GM21717 (cell line): ENCODE results near the gene FBXL14.

Experiments
- ATAC-seq: cut with Tn5 transposase; IDR thresholded peaks from one replicate; pipeline ENCODE4 v1.9.1; 2021; ENCODE audit warnings: mild to moderate bottlenecking, moderate library complexity; ENCODE audit not compliant: unreplicated experiment

FBXL14 gene

DNA sequence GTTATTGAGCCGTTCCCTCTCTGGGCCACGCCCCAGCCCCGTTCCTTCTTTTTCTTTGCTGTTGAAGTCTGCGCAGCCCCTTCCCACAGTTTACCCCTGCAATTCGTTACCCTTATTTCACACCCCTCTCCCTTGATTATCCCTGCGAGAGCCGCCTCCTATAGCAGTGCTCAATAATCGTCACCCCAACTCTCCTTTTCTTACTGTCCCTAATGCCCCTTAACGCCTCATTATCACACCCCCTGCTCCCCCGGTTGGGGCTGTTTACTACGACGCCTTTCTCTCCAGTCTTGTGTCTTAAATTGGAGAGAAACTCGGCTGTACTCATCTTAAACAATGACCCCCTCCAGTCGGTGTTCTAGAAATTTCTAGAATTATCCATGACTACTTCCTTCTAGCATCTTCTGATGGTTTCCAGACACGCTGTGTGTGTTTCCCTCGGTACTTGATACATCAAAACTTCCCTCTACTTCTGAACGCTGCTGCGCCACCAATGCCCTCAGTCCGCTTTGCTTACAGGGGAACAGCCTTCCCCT lies 713 bp upstream of the FBXL14 start:
- no peak for ATAC-seq

DNA sequence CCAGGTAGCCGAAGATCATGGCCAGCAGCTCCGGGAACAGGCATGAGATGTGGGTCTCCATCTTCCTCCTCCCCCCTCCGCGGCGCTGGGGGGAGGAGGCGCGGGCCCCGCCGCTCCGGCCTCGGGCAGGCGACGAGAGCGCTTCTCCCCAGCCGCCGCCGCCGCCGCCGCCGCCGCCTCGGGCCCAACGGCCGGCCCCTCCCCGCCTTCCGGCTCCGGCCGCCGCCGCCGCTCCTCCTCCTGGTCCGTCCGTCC lies 448 bp downstream of the FBXL14 start:
- ATAC-seq: peak; percentile 34

DNA sequence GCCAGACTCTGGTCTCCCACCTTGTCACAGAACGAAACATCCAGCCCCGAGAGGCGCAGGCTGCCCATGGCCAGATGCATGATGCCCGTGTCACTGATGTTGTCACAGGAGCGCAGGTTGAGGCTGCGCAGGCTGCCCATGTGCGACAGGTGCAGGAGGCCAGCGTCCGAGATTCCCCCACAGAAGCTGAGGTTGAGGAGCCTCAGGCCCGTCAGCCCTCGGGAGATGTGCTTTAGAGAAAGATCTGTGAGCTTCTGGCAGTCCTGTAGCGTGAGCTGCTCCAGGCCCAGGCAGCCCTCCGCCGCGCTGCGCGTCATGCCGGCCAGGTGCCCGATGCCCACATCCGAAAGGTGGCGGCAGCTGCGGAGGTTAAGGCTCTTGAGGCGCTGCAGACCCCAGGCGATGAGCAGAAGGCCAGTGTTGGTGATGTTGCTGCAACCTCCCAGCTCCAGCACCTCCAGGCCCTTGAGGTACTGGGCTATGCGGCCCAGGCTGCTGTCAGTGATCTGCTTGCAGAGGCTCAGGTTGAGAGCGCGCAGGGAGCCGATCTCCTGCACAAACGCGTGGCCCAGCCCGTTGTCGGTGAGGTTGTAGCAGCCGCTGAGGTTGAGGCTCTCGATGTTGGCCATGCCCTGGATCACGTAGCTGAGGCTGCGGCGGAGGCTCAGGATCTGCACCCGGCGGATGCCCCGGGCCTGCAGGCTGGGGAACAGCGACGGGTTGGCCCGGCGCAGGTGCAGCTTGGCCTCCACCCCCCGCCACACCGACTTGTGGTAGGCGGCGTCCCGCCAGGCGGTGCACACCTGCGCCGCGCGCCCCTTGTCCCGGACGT lies 991 bp downstream of the FBXL14 start:
- ATAC-seq: peak; percentile 17

DNA sequence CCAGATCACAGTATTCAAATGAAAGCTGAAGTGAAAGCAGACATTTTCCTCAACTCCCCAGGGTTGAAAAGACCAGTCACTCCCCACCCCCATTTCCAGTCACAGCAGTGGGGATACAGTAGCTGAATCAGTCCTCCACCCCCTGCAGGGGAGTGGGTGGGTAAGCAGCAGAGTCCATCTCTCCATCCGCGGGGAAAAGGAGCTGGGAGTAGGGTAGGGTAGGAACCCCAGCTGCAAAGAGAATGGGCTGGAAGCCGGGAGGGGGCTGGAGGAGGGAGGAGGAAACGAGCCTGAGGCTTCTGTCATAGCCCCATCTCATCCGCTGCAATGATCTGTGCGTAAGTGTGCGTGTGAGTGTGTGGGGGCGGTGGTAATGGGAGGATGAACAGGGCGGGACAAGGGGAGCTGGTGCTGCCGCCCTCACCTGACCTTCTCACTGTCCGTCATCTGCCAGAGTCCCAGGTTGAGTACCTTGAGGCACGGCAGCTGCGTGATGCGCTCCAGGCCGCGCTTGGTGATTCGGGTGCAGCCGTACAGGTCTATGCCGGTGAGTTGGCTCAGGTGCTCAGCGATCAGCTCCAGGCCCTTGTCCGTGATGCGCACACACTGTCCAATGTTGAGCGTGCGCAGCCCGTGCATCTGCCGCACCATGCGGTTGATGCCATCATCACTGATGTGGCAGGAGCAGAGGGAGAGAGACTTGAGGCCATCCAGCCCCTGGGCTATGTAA lies 1.8 kb downstream of the FBXL14 start:
- no peak for ATAC-seq

DNA sequence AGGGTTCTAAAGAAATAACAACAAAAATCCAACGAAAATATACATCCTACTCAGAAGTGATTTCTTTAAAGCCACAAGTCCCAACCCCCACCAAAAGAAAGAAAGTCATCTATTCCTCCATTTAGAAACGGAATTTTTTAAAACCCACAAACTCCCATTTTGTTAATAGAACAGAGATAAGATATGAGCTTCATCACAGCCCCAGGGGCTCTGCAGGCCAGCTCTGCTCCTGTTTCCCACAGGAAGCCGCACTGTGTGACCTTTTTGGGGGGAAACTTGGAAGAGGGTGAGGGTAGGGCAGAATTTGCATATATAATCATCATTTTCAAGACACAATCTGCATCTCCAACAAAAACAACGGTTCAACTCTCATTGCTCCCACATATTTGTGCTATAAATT lies 2.8 kb downstream of the FBXL14 start:
- ATAC-seq: no peak

DNA sequence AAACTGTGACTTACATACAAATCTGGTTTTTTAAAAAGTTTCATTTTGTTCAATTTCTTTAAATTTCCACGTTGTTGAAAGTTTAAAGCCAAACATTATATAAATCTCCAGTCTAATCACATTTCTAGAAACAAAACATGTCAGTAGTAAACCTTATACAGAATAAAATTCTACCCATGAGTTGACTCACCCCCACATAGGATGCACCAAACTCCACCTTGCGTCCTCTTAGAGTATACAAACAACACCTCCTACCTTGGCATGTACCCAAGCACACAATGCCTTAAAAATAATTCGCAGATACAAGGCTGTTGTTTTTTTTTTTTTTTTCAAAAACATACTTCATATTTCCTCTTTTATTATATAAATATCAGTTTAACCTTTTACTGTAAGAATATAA lies 3.3 kb downstream of the FBXL14 start:
- ATAC-seq: no peak

DNA sequence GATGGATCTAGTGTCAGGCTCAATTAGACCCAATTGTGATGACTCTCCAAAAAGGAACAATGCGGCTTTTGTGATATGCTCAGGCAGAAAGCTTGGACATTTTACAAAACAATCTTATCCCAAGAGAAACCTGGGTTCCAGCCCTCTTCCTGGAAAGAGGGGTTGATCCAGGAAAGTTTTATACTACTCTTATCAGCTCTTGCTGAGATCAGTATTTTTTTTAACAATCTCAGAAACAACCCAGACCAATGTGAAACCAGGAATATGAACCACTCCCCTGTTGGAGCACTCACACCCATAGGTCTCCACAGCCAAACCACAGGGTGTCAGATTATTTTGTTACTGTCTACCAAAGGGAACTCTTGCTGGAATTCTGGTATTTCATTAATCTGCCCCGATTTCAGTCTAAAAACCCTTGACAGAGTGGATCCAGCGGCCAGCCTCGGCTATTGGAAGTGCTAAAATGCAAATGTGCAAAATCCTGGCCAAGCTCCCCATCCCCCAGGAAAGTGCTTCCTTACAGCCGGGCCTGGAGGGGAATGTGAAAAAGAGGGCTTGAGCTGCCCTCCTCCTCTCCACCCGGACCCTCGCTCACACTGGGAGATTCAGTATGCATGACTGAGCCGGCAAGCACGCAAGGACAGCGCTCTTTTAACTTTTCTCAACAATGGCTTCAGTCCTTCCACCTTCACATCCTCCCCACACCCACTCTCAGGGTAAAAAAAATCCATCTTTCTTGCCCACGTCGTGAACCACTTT lies 4.0 kb downstream of the FBXL14 start:
- ATAC-seq: no peak

DNA sequence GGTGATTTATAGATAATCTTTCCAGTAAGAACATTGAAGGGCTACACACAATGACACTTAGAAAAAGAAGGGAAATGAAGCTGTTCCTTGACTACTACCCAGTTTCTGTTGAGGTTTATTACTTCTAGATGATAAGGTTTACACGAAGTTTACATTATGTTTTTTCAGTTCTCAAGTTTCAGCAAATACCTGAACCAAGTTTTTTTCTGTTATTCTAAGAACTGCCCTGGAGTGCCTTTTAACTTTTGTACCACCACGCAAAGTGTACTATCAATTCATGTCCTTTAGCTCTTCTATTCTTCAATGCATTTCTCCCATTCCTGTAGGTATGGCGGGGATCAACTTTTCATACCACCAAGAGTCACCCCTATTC lies 5.8 kb downstream of the FBXL14 start:
- no peak for ATAC-seq

DNA sequence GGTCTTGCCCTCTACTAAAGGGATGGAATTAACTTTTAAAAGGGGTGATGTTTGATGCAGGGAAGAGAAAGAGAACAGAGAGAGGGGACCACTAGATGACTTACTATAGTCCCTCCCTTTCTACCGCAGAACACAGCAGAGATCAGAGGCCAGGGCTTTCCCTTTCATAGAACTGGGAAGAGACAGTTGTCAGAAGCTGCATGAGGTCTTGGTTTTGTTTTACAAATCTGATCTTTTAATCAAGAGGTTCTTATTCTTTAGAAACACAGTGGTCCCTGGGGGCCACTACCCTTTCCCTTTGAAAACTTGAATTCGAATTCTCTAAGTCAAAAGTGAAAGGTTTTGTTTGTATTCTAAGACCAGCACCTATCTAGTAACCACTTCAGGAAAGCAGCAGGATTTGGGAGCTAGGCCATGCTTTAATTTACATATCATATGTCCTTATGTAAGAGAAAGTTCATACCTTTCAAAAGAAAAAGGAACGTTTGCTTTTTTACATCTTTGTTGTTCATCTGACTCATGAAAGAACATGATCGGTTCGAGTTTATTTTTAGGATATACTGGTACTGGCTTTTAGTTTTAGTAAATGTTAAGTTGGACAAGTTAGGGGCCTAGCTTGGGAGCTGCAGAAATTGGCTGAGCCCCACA lies 6.3 kb downstream of the FBXL14 start:
- no peak for ATAC-seq

DNA sequence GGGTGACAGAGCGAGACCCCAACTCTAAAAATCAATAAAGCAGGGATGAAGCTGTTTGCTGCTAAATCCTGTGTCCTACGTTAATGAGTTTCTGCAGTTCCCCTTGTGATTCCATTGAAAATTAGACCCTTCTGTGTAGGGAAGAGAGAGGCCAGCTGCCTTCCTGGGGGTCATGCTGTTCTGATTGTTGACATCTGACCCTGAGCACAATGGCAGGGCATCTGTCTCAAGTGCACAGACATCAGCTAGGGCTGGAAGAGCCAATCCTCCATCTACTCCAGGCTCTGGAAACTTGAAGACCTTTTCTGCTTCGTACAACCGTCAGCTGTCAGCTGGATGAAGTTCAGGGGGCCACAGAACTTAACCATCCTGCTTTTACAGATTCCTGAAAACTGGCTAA lies 10.1 kb downstream of the FBXL14 start:
- no peak for ATAC-seq

DNA sequence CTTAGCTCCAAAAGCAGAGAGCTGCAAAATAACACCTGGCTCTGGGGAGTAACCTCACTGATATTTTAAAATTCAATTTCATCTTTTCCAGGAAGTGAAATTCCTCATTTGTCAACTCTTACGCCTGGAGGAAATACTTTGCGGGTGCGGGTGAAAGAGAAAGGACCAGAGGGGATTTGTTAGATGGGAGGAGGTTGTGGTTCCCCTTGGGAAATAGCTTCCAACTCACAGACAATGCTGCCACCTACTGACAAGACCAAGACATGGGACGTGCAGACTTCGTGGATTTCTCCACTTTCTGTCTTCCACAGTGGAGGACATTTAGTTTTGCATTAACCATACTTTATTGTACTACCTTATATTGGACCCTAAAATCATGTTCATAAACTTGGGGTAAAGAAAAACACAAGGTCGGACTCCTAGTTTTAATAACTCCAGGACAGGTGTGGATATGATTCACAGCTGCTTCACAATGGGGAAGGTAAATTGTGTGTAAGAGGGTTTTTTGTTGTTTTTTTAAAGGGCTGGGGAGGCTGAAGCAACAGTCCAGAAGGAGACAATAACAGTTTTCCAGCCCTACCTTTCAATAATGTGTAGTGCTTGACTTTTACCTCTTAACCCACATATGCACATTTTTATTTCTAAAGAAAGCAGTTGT lies 10.8 kb downstream of the FBXL14 start:
- ATAC-seq: no peak

DNA sequence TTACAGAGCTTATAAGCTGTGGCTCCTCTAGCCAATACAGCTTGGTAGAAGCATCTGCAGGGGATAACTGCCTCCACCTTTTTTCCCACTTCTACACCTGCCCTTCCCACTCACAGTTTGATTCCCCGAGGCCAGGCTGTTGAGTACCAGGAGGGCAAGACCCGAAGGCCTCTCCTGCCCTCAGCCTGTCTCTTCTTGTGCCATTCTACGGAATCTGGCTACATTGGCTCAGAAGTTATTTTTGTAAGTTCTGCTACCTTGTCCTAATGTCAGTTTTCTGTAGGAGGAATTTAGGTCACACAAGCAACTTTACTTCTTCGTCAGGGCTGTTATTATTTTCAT lies 11.7 kb downstream of the FBXL14 start:
- no peak for ATAC-seq

DNA sequence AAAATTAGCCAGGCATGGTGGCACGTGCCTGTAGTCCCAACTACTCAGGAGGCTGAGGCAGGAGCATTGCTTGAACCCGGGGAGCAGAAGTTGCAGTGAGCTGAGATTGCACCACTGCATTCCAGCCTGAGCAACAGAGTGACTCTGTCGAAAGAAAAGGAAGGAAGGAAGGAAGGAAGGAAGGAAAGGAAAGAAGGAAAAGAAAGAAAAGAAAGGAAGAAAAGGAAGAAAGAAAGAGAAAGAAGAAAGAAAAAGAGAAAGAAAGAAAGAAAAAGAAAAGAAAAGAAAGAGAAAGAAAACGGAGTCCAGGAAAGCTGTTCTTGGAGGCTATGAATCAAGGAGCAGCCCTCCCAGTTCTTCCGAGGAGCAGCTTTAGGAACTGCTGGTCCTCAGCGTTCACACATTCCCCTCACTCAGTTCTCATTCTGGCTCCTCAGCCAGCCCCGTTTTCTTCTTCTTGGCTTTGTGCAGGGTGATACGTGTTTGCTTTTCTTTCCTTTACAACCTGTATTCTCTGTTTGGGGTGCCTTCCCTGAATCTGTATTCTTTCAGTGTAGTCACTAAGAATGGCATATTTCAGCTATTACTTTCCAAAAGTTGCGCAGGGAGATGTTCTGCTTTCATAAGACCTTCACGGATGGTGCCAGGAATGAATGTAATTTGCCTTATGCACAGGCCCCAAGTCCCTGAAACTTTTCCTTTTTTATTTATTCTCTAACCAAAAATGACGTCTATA lies 12.2 kb downstream of the FBXL14 start:
- ATAC-seq: no peak

DNA sequence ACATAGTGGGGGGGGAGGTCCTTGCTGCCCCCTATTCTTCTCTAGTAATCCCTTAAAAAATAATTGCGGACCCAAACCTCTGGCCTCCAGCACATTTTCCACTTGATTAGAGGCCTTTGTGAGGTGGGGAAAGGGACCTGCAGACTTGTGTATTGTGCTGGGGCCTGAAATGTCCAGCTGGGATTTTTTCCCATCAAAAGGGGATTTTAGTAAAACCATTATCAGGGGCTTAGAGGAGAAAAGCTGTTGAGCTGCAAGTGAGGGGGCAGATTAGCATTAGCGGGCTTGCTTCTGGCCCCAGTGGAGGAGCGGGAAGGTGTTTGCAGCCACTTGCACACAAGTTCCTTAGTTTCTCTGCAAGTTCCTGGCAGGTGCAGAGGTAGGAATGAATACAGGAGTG lies 13.9 kb downstream of the FBXL14 start:
- ATAC-seq: no peak

DNA sequence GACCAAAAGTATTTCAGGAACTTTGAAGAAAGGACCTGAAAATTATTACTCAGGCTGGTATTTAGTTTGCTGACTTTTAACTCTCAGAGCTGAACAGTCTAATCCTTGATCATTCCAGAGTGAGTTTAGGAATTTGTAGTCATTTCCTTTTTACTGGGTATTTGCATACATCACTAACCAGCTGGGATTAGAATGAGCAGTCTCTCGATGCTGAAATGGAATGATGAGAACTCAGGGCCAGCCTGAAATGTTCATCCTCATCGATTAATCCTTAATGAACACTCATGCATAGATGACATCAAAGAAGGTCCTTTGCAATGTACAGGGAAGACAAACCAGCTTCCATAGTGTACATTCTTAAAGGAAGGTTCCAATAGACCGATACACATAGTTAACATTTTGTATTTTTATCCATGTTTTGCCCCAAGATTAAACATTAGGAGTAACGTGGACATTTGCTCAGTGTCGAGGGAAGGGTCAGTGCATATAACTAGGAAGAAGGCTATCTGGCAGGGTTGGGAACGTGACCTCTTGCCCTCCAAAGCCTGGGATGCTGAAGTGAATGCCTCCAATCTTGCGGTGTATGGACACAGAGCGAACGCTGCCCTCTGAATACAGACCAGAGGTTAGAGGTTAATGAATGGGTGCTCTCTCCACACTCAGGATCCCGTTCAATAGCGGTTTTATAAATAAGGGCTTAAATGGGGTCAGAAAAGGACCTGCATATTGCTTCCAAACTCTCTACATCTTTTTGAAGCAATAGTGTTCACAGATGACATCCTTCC lies 14.5 kb downstream of the FBXL14 start:
- no peak for ATAC-seq

DNA sequence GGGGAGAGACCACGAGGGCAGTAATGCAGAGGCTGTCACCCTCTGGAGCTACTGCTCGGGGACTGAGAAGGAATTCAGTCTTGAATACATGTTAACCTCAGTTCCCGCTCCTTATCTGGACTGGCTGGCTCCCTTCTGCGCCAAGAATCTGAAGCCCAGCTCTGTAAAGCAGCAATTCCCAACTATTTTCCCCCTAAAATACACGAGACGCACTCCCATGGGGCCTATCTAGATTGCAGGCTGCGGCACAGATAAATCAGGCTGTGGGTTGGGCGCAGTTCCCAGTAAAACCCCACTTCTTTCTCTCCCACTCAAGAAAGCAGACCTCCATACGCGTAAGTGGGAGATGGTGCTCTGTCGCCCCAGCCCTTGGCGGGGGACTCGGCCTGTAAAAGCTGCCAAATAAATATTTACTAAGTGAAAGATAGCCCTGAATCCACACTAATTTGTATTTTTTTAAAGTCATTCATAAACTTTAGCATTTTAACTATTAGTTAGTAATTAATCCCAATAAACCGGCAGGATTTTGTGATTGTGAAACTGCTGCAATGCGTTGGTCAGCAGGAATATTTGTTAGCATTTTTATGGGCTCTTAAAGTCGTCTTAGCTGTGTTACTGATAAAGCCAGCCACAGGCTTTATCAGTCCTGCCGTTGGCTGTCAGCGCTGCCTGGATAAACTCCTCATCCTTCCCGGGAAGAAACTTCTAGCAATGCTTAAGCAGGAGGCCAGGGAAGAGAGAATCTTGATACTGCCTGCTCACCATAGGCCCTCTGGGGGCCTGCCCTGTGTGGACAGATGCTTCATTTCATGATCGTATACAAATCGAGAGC lies 17.8 kb downstream of the FBXL14 start:
- ATAC-seq: no peak

DNA sequence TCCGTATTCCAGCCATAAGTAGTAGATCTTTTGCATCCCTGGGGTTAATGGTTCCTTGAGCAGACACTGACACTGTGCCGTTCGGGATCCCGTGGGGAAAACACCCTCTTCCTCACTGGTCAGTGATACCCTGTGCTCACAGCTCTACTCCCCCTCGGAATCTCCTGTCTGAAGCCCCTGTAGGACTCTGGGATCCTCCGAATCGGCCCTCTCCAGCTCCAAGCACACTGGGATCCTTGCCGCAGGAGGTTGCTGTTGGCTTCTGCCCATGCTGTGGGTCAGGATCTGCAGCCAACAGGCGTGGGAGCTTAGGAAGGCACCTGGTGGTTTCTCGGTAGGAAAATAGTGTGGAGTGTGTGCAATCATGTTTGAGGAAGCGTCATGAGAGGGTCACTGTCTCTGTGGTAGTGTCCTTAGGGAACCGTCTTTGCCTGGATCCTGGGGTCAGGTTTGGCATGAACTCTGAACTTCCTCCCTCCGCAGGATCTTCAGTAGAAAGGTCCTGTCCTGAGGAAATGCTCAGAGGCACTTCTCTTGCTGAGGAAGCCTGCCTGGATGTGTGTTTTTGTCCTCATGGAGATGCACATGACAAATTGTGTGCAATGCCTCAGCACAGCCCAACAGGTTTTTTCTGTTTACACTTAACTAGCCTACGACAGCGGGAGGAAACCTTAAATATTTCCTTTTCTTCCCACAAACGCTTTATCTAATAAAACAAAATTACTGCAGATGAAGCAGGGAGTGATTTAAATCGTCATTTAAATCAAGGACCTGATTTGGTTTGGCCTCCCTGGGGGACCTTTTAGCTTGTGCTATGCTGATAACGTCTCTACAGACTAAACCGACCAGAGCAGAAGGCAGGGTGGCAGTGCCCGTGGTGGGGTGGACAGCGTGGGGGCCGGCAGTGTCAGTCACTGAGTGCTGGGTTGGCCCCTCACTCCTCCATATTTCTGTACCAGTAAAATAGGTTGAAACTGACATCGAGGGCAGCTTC lies 18.7 kb downstream of the FBXL14 start:
- no peak for ATAC-seq
